SK-N-SH treated with all-trans-retinoic acid at 6 μM for 48 hours (cell line): ENCODE data around the gene MARVELD1.

Source experiments
- ATAC-seq: fragments of 200-7000 bp; cut with Tn5 transposase; 3 replicates; pipeline ENCODE4 v1.9.1; 2020; ENCODE audit warnings: mild to moderate bottlenecking, moderate library complexity
- ARNTL ChIP-seq: fragments of 450-650 bp; formaldehyde crosslinking; IDR thresholded peaks from 2 replicates; pipeline ENCODE4 v1.5.0; 2020; ENCODE audit warnings: low read depth, mild to moderate bottlenecking, moderate library complexity, borderline replicate concordance
- BACH2 ChIP-seq: fragments of 250-450 bp; sonication (Bioruptor Pico); IDR thresholded peaks from 2 replicates; pipeline ENCODE4 v1.9.0; 2021; ENCODE audit warnings: mild to moderate bottlenecking, borderline replicate concordance
- CREB5 ChIP-seq: fragments of 250-450 bp; sonication (Bioruptor Pico); IDR thresholded peaks from 2 replicates; pipeline ENCODE4 v1.5.1; 2020; ENCODE audit warnings: low read depth, mild to moderate bottlenecking, moderate library complexity
- CSDC2 ChIP-seq: fragments of 250-450 bp; sonication (Bioruptor Pico); IDR thresholded peaks from 2 replicates; pipeline ENCODE4 v1.5.0; 2020; ENCODE audit warnings: mild to moderate bottlenecking, moderate library complexity
- CSRNP3 ChIP-seq: fragments of 250-450 bp; sonication (Bioruptor Pico); IDR thresholded peaks from 2 replicates; pipeline ENCODE4 v1.5.1; 2021; ENCODE audit warnings: mild to moderate bottlenecking, moderate library complexity
- ESRRG ChIP-seq: fragments of 250-450 bp; sonication (Bioruptor Pico); IDR thresholded peaks from 2 replicates; pipeline ENCODE4 v1.6.1; 2021; ENCODE audit warnings: mild to moderate bottlenecking
- GLIS3 ChIP-seq: fragments of 250-450 bp; sonication (Bioruptor Pico); IDR thresholded peaks from 2 replicates; pipeline ENCODE4 v1.5.0; 2020; ENCODE audit warnings: mild to moderate bottlenecking, moderate library complexity
- ISL1 ChIP-seq: fragments of 250-450 bp; sonication (Bioruptor Pico); IDR thresholded peaks from 2 replicates; pipeline ENCODE4 v2.1.2; 2022; ENCODE audit warnings: mild to moderate bottlenecking, moderate library complexity
- OSR1 ChIP-seq: fragments of 250-450 bp; sonication (Bioruptor Pico); IDR thresholded peaks from 2 replicates; pipeline ENCODE4 v1.8.0; 2022; ENCODE audit warnings: moderate library complexity, mild to moderate bottlenecking, inconsistent platforms
- PATZ1 ChIP-seq: fragments of 250-450 bp; sonication (Bioruptor Pico); IDR thresholded peaks from 2 replicates; pipeline ENCODE4 v1.8.0; 2020; ENCODE audit warnings: mild to moderate bottlenecking, moderate library complexity, borderline replicate concordance
- POU6F1 ChIP-seq: fragments of 250-450 bp; sonication (Bioruptor Pico); IDR thresholded peaks from 2 replicates; pipeline ENCODE4 v1.8.0; 2021; ENCODE audit warnings: low read depth, mild to moderate bottlenecking, moderate library complexity, borderline replicate concordance
- RARB ChIP-seq: fragments of 250-450 bp; sonication (Bioruptor Pico); IDR thresholded peaks from 2 replicates; pipeline ENCODE4 v1.8.0; 2021; ENCODE audit warnings: mild to moderate bottlenecking, moderate library complexity
- SNAI2 ChIP-seq: fragments of 250-450 bp; sonication (Bioruptor Pico); IDR thresholded peaks from 2 replicates; pipeline ENCODE4 v1.5.0; 2020; ENCODE audit warnings: mild to moderate bottlenecking, moderate library complexity
- TCF4 ChIP-seq: fragments of 250-450 bp; sonication (Bioruptor Pico); IDR thresholded peaks from 2 replicates; pipeline ENCODE4 v1.8.0; 2021; ENCODE audit warnings: mild to moderate bottlenecking, moderate library complexity, borderline replicate concordance
- TOX ChIP-seq: fragments of 250-450 bp; sonication (Bioruptor Pico); IDR thresholded peaks from 2 replicates; pipeline ENCODE4 v1.8.0; 2021; ENCODE audit warnings: mild to moderate bottlenecking, moderate library complexity, borderline replicate concordance
- TSHZ2 ChIP-seq: fragments of 250-450 bp; sonication (Bioruptor Pico); IDR thresholded peaks from 2 replicates; pipeline ENCODE4 v1.5.0; 2020; ENCODE audit warnings: mild to moderate bottlenecking, moderate library complexity
- ZC3H10 ChIP-seq: fragments of 250-450 bp; sonication (Bioruptor Pico); IDR thresholded peaks from 2 replicates; pipeline ENCODE4 v1.5.1; 2021; ENCODE audit warnings: mild to moderate bottlenecking, moderate library complexity
- ZFP3 ChIP-seq: fragments of 250-450 bp; sonication (Bioruptor Pico); IDR thresholded peaks from 2 replicates; pipeline ENCODE4 v1.5.0; 2020; ENCODE audit warnings: mild to moderate bottlenecking, moderate library complexity
- ZFP30 ChIP-seq: fragments of 450-650 bp; formaldehyde crosslinking; IDR thresholded peaks from 2 replicates; pipeline ENCODE4 v1.5.0; 2022; ENCODE audit warnings: mild to moderate bottlenecking, moderate library complexity
- ZNF565 ChIP-seq: fragments of 450-650 bp; formaldehyde crosslinking; conservative IDR thresholded peaks from 2 replicates; pipeline ENCODE4 v1.5.0; 2020; ENCODE audit warnings: low read depth, mild to moderate bottlenecking, moderate library complexity
- ZNF70 ChIP-seq: fragments of 450-650 bp; formaldehyde crosslinking; IDR thresholded peaks from 2 replicates; pipeline ENCODE4 v1.5.0; 2020; ENCODE audit warnings: mild to moderate bottlenecking, moderate library complexity
- ZNF8 ChIP-seq: fragments of 450-650 bp; formaldehyde crosslinking; IDR thresholded peaks from 2 replicates; pipeline ENCODE4 v1.5.0; 2020; ENCODE audit warnings: mild to moderate bottlenecking, moderate library complexity

The MARVELD1 gene

GRCh38 chr10:97676770-97677581, 36.6 kb upstream of the MARVELD1 start:
- ATAC-seq = peak; percentile 77
- no peak for TF ChIP-seq ARNTL (CRISPR knock-in tag)
- TF ChIP-seq BACH2 (CRISPR knock-in tag) = no peak
- no peak for TF ChIP-seq TOX (CRISPR knock-in tag)
- TF ChIP-seq ZNF565 = no peak
- no peak for TF ChIP-seq GLIS3 (CRISPR knock-in tag)
- TF ChIP-seq ZNF70 = no peak
- no peak for TF ChIP-seq TSHZ2
- no peak for TF ChIP-seq TCF4 (CRISPR knock-in tag)
- TF ChIP-seq ISL1 = no peak
- TF ChIP-seq PATZ1 = no peak
- no peak for TF ChIP-seq ZC3H10 (CRISPR knock-in tag)
- TF ChIP-seq OSR1 (CRISPR knock-in tag) = no peak
- no peak for TF ChIP-seq ZFP3 (CRISPR knock-in tag)
- TF ChIP-seq CREB5 (CRISPR knock-in tag) = no peak
- TF ChIP-seq RARB (CRISPR knock-in tag) = no peak
- no peak for TF ChIP-seq ZFP30
- TF ChIP-seq CSDC2 (CRISPR knock-in tag) = no peak
- no peak for TF ChIP-seq CSRNP3
- TF ChIP-seq ESRRG (CRISPR knock-in tag) = no peak
- no peak for TF ChIP-seq ZNF8

- no peak for ATAC-seq
- no peak for TF ChIP-seq SNAI2 (CRISPR knock-in tag)
Observed at GRCh38 chr10:97679594-97679993, 33.9 kb upstream of the MARVELD1 start.

GRCh38 chr10:97682042-97682441, 31.5 kb upstream of the MARVELD1 start:
- no peak for TF ChIP-seq PATZ1
- TF ChIP-seq ZFP30 = no peak
- no peak for TF ChIP-seq CSDC2 (CRISPR knock-in tag)
- no peak for TF ChIP-seq ISL1
- no peak for TF ChIP-seq TOX (CRISPR knock-in tag)
- TF ChIP-seq ZNF8 = no peak
- TF ChIP-seq ARNTL (CRISPR knock-in tag) = no peak
- TF ChIP-seq ZC3H10 (CRISPR knock-in tag) = no peak
- TF ChIP-seq TSHZ2 = no peak
- TF ChIP-seq TCF4 (CRISPR knock-in tag) = no peak
- TF ChIP-seq POU6F1 (CRISPR knock-in tag) = no peak
- no peak for TF ChIP-seq ZFP3 (CRISPR knock-in tag)
- no peak for TF ChIP-seq OSR1 (CRISPR knock-in tag)
- no peak for TF ChIP-seq SNAI2 (CRISPR knock-in tag)
- TF ChIP-seq, all 23 proteins: peak for 0
- ATAC-seq = no peak
